GM18909 (cell line): Measurements from ENCODE around the gene CPLX1.
"Not testable (repeated sequence)": the region's sequence is repeated elsewhere in the genome, so short reads cannot be mapped to it uniquely, and the experiment has no call there.

Experiments used
- ATAC-seq: cut with Tn5 transposase; IDR thresholded peaks from one replicate; pipeline ENCODE4 v1.9.1; 2021; ENCODE audit warnings: mild to moderate bottlenecking; ENCODE audit not compliant: unreplicated experiment, poor library complexity

CPLX1 gene

GRCh38 chr4:763922-764321, 62.0 kb downstream of the CPLX1 start:
- no peak for ATAC-seq

GRCh38 chr4:763191-763810, 62.6 kb downstream of the CPLX1 start:
- no peak for ATAC-seq

GRCh38 chr4:762211-763190, 63.4 kb downstream of the CPLX1 start:
- no peak for ATAC-seq

GRCh38 chr4:761739-762138, 64.2 kb downstream of the CPLX1 start:
- ATAC-seq = no peak

- no peak for ATAC-seq
Measured at GRCh38 chr4:761086-761485, 64.8 kb downstream of the CPLX1 start.

- ATAC-seq = no peak
Measured at GRCh38 chr4:760616-761015, 65.3 kb downstream of the CPLX1 start.

- not testable (repeated sequence) for ATAC-seq
Measured at GRCh38 chr4:759810-760209, 66.1 kb downstream of the CPLX1 start.

- ATAC-seq = no peak
Measured at GRCh38 chr4:757111-757510, 68.8 kb downstream of the CPLX1 start.

GRCh38 chr4:754221-755120, 71.5 kb downstream of the CPLX1 start:
- no peak for ATAC-seq

- not testable (repeated sequence) for ATAC-seq
Measured at GRCh38 chr4:753186-753585, 72.7 kb downstream of the CPLX1 start.

- no peak for ATAC-seq
Measured at GRCh38 chr4:752196-752861, 73.6 kb downstream of the CPLX1 start.

- no peak for ATAC-seq
Measured at GRCh38 chr4:751676-752075, 74.3 kb downstream of the CPLX1 start.

GRCh38 chr4:749698-750666, 75.9 kb downstream of the CPLX1 start:
- ATAC-seq = no peak

- no peak for ATAC-seq
Measured at GRCh38 chr4:748461-748860, 77.5 kb downstream of the CPLX1 start.

GRCh38 chr4:747546-748170, 78.3 kb downstream of the CPLX1 start:
- no peak for ATAC-seq

GRCh38 chr4:744212-744841, 81.6 kb downstream of the CPLX1 start:
- ATAC-seq = no peak

GRCh38 chr4:743463-744211, 82.3 kb downstream of the CPLX1 start:
- ATAC-seq = no peak
